Middle frontal gyrus (tissue), 1 donor: Measurements from ENCODE around the gene ZNF831.

Experiments used
- DNase-seq: peaks from one replicate; pipeline ENCODE4 v3.0.0-alpha.2; 2015; ENCODE audit warnings: low spot score; ENCODE audit errors: extremely low spot score

ZNF831 gene

GRCh38 chr20:59141818-59142581 lies 21.6 kb upstream of the ZNF831 start:
- DNase-seq, result no peak

- DNase-seq, result no peak
Measured at GRCh38 chr20:59143326-59143725, 20.3 kb upstream of the ZNF831 start.

- DNase-seq, result no peak
Measured at GRCh38 chr20:59144179-59144830, 19.3 kb upstream of the ZNF831 start.

GRCh38 chr20:59144831-59145196 lies 18.8 kb upstream of the ZNF831 start:
- no peak for DNase-seq

GRCh38 chr20:59145247-59145923 lies 18.2 kb upstream of the ZNF831 start:
- DNase-seq, result no peak

- no peak for DNase-seq
Measured at GRCh38 chr20:59145924-59146779, 17.5 kb upstream of the ZNF831 start.

- DNase-seq, result no peak
Measured at GRCh38 chr20:59146780-59147565, 16.6 kb upstream of the ZNF831 start.

GRCh38 chr20:59147586-59147985 lies 16.0 kb upstream of the ZNF831 start:
- DNase-seq, result no peak

- DNase-seq, result no peak
Measured at GRCh38 chr20:59148701-59149493, 14.7 kb upstream of the ZNF831 start.

GRCh38 chr20:59149678-59150504 lies 13.7 kb upstream of the ZNF831 start:
- no peak for DNase-seq

GRCh38 chr20:59150821-59151251 lies 12.8 kb upstream of the ZNF831 start:
- no peak for DNase-seq

GRCh38 chr20:59151391-59151790 lies 12.2 kb upstream of the ZNF831 start:
- DNase-seq, result no peak

- no peak for DNase-seq
Measured at GRCh38 chr20:59151820-59152219, 11.8 kb upstream of the ZNF831 start.

- DNase-seq, result no peak
Measured at GRCh38 chr20:59152559-59153354, 10.9 kb upstream of the ZNF831 start.

- DNase-seq, result peak; percentile 63
Measured at GRCh38 chr20:59153355-59153681, 10.3 kb upstream of the ZNF831 start.

- DNase-seq, result no peak
Measured at GRCh38 chr20:59153832-59154231, 9.8 kb upstream of the ZNF831 start.

GRCh38 chr20:59154317-59155013 lies 9.2 kb upstream of the ZNF831 start:
- no peak for DNase-seq

- DNase-seq, result no peak
Measured at GRCh38 chr20:59157064-59157463, 6.6 kb upstream of the ZNF831 start.
